ENCODE results near the gene NNMT. TPM values are rescaled to one million over a fixed set of nuclear protein-coding genes. Genes with fewer than 3 reads are reported as not detected.

Gene NNMT
- total RNA-seq = 100 to 1,000 TPM; 165 to 244 TPM
- polyA plus RNA-seq (ENCODE audit: insufficient read length in 6 of 6) = 1 to 10 TPM; 1.2 to 2.0 (median 1.8) TPM
- long read RNA-seq, donor 1, partial matches to known transcripts = 0 of 2 reads
- long read RNA-seq, donor 1, other reads (novel, unspliced or antisense) = 0 of 2 reads
- long read RNA-seq, donor 2 = 0 reads
- long read RNA-seq, donor 3 = 0 reads
- long read RNA-seq, donor 4, transcript NNMT-201 (3 exons, 1,610 nt) = major isoform, 191 of 215 reads
- long read RNA-seq, donor 4, partial matches to known transcripts = 18 of 215 reads
- long read RNA-seq, donor 4, other reads (novel, unspliced or antisense) = 5 of 215 reads
- long read RNA-seq, donor 5 = 0 reads
- long read RNA-seq, donor 6, partial matches to known transcripts = 0 of 1 reads
- long read RNA-seq, donor 6, other reads (novel, unspliced or antisense) = 0 of 1 reads
- long read RNA-seq, donor 7, partial matches to known transcripts = 0 of 1 reads
- long read RNA-seq, donor 7, other reads (novel, unspliced or antisense) = 0 of 1 reads
- long read RNA-seq, donor 8 = 0 reads
- long read RNA-seq, donor 9 = 0 reads
- long read RNA-seq, donor 10, transcript NNMT-201 (3 exons, 1,610 nt) = major isoform, 309 of 326 reads
- long read RNA-seq, donor 10, partial matches to known transcripts = 3 of 326 reads
- long read RNA-seq, donor 10, other reads (novel, unspliced or antisense) = 13 of 326 reads
- long read RNA-seq, donor 11 = 0 reads
- long read RNA-seq, donor 12 = 0 reads

DNA sequence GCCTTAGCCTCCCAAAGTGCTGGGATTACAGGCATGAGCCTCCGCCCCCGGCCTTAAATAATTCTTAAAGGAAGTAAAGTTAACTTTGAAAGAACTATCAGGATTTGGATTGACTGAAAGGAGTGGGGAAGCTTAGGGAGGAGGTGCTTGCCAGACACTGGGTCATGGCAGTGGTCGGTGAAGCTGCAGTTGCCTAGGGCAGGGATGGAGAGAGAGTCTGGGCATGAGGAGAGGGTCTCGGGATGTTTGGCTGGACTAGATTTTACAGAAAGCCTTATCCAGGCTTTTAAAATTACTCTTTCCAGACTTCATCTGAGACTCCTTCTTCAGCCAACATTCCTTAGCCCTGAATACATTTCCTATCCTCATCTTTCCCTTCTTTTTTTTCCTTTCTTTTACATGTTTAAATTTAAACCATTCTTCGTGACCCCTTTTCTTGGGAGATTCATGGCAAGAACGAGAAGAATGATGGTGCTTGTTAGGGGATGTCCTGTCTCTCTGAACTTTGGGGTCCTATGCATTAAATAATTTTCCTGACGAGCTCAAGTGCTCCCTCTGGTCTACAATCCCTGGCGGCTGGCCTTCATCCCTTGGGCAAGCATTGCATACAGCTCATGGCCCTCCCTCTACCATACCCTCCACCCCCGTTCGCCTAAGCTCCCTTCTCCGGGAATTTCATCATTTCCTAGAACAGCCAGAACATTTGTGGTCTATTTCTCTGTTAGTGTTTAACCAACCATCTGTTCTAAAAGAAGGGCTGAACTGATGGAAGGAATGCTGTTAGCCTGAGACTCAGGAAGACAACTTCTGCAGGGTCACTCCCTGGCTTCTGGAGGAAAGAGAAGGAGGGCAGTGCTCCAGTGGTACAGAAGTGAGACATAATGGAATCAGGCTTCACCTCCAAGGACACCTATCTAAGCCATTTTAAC, at the start of gene NNMT:
Gene NNMT (plus strand): TSS at position 724 of the 929 bp plus-strand sequence. CDS start 158 bp downstream, at position 882.
- Histone ChIP-seq H3K36me3 (peaks cover 0 to 3% of the 10 kb centered on the region in 2 donors), H3K4me3 (peak within 1 kb of the TSS; percentile 10 to 32), H3K27me3 (no peaks in the 10 kb centered on the region), H3K9me3 (no peaks in the 10 kb centered on the region), H3K4me1 (peaks cover 12 to 33% of the 10 kb centered on the region in 2 donors), H3K27ac (peak within 1 kb of the TSS; percentile 83 to 87)
- TF ChIP-seq, protein P1, sequence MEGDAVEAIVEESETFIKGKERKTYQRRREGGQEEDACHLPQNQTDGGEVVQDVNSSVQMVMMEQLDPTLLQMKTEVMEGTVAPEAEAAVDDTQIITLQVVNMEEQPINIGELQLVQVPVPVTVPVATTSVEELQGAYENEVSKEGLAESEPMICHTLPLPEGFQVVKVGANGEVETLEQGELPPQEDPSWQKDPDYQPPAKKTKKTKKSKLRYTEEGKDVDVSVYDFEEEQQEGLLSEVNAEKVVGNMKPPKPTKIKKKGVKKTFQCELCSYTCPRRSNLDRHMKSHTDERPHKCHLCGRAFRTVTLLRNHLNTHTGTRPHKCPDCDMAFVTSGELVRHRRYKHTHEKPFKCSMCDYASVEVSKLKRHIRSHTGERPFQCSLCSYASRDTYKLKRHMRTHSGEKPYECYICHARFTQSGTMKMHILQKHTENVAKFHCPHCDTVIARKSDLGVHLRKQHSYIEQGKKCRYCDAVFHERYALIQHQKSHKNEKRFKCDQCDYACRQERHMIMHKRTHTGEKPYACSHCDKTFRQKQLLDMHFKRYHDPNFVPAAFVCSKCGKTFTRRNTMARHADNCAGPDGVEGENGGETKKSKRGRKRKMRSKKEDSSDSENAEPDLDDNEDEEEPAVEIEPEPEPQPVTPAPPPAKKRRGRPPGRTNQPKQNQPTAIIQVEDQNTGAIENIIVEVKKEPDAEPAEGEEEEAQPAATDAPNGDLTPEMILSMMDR (IDR thresholded peaks at IDR 0.05) = no peak
- peak in 1 of 4 donors; percentile 75 for DNase-seq
- intact Hi-C loops (cut with DNase I) = no loop called here
- ATAC-seq = peak; percentile 67

DNA sequence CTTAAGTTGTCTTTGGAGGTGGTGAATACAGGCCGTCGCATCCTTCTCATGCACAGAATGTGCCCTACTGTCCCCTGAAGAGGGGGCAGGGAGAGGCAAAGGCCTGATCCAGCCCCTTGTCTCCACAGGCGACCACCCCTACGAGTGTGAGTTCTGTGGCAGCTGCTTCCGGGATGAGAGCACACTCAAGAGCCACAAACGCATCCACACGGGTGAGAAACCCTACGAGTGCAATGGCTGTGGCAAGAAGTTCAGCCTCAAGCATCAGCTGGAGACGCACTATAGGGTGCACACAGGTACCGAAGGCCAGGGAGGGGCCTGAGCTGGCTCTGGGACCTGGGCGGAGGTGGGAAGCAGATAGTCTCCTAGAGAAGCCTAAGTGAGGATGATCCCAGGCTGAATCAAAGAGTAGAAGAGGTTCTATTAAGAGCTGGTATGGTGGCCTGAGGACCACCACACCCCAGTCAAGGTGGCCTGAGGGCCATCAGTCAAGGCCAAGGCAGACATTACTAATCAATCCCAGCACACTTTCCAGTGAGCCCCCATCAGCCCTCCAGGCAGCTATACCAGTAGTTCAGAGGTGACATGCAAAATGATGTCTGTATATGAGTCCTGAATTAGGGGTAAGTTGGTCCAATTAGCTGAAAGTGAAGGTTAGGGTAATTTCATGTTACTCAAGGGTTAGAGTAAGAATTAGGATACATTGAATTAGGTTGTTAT, 49.0 kb upstream of the NNMT start:
- Histone ChIP-seq H3K4me1 (peaks cover 0 to 6% of the 10 kb centered on the region in 2 donors), H3K36me3 (peaks cover 0 to 93% of the 10 kb centered on the region in 2 donors), H3K27me3 (no peaks in the 10 kb centered on the region), H3K4me3 (no peak overlapping the region), H3K9me3 (no peaks in the 10 kb centered on the region), H3K27ac (no peak overlapping the region)
- ATAC-seq (no peak), DNase-seq (no peak)
- intact Hi-C loops (cut with DNase I) = no loop called here
- TF ChIP-seq, protein P1 (IDR thresholded peaks at IDR 0.05) = no peak

DNA sequence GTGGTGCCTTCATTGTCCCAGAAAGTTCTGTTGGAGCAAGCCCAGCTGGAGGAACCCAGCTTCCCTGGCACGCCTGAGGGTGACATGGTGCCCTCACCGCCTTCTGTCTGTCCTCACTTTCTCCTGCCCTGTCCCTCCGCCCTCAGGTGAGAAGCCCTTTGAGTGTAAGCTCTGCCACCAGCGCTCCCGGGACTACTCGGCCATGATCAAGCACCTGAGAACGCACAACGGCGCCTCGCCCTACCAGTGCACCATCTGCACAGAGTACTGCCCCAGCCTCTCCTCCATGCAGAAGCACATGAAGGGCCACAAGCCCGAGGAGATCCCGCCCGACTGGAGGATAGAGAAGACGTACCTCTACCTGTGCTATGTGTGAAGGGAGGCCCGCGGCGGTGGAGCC, 46.0 kb upstream of the NNMT start:
- Histone ChIP-seq H3K27ac (no peak overlapping the region), H3K27me3 (no peaks in the 10 kb centered on the region), H3K4me1 (no peaks in the 10 kb centered on the region), H3K9me3 (no peaks in the 10 kb centered on the region), H3K4me3 (no peak overlapping the region), H3K36me3 (peaks cover 0 to 92% of the 10 kb centered on the region in 2 donors)
- ATAC-seq = no peak
- intact Hi-C loops (cut with DNase I) = no loop called here
- TF ChIP-seq, protein P1 (IDR thresholded peaks at IDR 0.05) = no peak
- no peak for DNase-seq

DNA sequence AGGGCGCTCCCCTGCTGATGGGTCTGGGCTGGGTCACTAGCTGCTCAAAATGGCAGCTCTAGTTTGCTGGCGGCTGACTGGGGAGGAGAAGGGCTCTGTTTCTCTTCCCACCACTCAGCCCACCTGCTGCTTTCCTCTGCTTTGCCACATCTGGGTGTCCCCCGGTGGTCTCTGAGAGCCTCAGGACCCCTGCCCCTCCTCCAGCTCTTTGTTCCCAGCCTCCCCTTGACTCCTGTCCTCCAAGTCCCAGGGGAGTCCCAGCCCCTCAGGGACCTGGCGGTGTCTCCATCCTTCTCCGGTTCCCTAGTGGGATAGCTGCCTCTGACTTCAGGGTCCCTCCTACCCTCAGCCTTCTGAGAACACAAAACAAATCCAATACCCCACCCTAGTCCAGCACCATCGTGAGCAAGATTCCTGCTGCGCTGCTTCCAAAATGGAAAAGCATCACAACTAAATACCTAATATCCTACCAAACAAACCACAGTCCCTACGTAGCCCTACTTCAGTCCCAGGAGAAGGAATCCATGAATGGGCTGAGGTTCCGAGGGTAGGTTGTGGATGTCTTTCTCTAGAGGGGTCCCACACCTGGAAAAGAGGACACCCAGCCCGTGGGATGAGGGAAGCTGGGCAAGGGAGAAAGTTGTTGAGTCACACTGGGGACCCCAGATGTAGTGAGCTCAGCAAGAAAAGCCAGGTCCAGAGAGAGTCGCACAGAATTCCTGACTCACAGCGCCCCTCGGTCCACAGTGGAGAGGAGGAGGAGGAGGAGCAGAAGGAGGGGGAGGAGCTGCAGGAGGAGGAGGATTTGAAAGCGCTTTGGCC, 45.0 kb upstream of the NNMT start:
- intact Hi-C loops (cut with DNase I) = no loop called here
- Histone ChIP-seq H3K36me3 (peaks cover 0 to 83% of the 10 kb centered on the region in 2 donors), H3K4me3 (no peak overlapping the region), H3K4me1 (no peaks in the 10 kb centered on the region), H3K27me3 (no peaks in the 10 kb centered on the region), H3K9me3 (no peaks in the 10 kb centered on the region), H3K27ac (no peak overlapping the region)
- ATAC-seq (no peak), DNase-seq (no peak)
- TF ChIP-seq, protein P1 (IDR thresholded peaks at IDR 0.05) = no peak

Measured in left lung (tissue), 14 donors.